NB4 (cell line): ENCODE results near the gene AHRR.

Experiments
- DNase-seq: peaks from one replicate; pipeline ENCODE4 v3.0.0; 2010; ENCODE audit warnings: low read depth
- H3K4me3 ChIP-seq: one replicate; pipeline ENCODE4 v1.5.1; 2011; ENCODE audit warnings: mild to moderate bottlenecking, low read depth, low read length, moderate library complexity
- MYC ChIP-seq: IDR thresholded peaks from 2 replicates; pipeline ENCODE4 v1.6.1; 2011; ENCODE audit warnings: low read depth, low read length
- POLR2A ChIP-seq: IDR thresholded peaks from 2 replicates; pipeline ENCODE4 v1.6.1; 2011; ENCODE audit warnings: mild to moderate bottlenecking; ENCODE audit not compliant: insufficient read length; ENCODE audit errors: extremely low read depth
- TF ChIP-seq, protein P1 (sequence below): IDR thresholded peaks from 2 replicates; pipeline ENCODE4 v1.6.1; 2011; ENCODE audit warnings: low read depth, low read length
- TF ChIP-seq, protein P2 (sequence below): IDR thresholded peaks from one replicate; pipeline ENCODE4 v1.5.1; 2012; ENCODE audit warnings: low read depth, low read length

The AHRR gene

DNA sequence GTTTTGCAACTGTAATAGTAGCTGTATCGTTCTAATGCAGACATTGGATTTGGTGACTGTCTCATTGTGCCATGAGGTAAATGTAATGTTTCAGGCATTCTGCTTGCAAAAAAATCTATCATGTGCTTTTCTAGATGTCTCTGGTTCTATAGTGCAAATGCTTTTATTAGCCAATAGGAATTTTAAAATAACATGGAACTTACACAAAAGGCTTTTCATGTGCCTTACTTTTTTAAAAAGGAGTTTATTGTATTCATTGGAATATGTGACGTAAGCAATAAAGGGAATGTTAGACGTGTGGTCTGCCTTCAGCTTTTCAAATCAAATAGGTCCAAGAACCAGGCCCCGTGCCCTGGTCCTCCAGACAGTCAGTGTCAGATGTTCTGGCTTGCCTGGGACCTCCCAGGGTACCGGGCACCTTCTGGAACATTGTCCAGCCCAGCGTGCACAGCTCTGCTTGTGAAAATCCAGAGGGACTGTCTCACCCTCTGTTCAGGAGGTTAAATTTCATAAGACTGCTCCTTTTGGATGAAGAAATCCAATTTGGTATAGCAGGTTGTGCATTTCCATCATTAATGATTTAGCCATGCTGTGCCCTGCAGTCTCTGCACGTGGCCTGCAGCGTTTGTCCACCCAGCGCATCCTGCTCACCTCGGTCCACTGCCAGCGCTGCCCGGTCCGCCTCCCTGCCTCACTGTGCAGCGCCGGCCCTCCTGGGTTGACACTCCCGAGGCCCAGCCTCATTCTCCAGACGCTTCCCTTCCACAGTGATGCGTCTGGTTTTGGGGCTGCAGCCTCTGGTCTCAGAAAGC lies 6.6 kb upstream of the AHRR start:
- TF ChIP-seq POLR2A (no peak), MYC (no peak)
- TF ChIP-seq, protein P1, sequence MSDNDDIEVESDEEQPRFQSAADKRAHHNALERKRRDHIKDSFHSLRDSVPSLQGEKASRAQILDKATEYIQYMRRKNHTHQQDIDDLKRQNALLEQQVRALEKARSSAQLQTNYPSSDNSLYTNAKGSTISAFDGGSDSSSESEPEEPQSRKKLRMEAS = no peak
- TF ChIP-seq, protein P2, sequence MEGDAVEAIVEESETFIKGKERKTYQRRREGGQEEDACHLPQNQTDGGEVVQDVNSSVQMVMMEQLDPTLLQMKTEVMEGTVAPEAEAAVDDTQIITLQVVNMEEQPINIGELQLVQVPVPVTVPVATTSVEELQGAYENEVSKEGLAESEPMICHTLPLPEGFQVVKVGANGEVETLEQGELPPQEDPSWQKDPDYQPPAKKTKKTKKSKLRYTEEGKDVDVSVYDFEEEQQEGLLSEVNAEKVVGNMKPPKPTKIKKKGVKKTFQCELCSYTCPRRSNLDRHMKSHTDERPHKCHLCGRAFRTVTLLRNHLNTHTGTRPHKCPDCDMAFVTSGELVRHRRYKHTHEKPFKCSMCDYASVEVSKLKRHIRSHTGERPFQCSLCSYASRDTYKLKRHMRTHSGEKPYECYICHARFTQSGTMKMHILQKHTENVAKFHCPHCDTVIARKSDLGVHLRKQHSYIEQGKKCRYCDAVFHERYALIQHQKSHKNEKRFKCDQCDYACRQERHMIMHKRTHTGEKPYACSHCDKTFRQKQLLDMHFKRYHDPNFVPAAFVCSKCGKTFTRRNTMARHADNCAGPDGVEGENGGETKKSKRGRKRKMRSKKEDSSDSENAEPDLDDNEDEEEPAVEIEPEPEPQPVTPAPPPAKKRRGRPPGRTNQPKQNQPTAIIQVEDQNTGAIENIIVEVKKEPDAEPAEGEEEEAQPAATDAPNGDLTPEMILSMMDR = no peak
- no peak for DNase-seq

DNA sequence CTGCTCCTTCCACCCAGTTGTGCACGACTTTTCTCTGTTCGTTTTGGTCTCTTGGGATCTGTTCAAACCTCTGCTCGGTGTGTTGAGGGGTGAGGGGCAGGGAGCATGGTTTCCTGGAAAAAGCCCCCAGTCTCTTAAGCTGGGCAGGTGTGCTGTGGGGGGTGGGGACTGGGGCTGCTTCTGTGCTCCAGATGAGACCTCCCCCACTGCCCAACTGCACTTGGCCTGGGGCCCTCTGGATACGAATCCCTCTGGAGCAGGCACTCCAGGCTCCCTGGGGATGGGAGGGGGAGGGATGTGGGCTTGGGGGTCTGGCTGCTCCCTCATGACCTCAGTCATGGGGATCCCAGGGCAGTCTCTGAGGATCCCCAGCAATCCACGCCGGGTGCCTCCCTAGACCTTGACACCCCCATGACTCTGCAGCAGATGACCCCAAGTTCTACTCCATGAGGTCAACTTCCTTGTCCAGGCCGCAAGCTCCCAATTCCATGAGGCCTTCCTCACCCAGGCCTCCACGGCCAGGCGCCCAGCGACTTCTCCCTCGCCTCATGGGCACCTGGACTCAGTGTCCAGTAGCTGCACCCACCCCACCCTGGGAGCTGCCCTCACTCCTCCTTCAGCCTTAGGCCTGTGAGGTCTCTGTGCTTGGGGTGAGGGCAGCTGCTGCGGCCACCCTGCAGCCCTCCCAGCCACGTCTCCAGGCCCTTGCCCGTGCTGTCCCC lies 5.9 kb upstream of the AHRR start:
- TF ChIP-seq POLR2A (no peak), MYC (no peak)
- TF ChIP-seq, protein P2 = no peak
- TF ChIP-seq, protein P1 = no peak
- peak; percentile 35 for DNase-seq
- no peak overlapping the region for H3K4me3 ChIP-seq

More for the DNA sequence above, 6.6 kb upstream of the AHRR start:
- no peak overlapping the region for H3K4me3 ChIP-seq

DNA sequence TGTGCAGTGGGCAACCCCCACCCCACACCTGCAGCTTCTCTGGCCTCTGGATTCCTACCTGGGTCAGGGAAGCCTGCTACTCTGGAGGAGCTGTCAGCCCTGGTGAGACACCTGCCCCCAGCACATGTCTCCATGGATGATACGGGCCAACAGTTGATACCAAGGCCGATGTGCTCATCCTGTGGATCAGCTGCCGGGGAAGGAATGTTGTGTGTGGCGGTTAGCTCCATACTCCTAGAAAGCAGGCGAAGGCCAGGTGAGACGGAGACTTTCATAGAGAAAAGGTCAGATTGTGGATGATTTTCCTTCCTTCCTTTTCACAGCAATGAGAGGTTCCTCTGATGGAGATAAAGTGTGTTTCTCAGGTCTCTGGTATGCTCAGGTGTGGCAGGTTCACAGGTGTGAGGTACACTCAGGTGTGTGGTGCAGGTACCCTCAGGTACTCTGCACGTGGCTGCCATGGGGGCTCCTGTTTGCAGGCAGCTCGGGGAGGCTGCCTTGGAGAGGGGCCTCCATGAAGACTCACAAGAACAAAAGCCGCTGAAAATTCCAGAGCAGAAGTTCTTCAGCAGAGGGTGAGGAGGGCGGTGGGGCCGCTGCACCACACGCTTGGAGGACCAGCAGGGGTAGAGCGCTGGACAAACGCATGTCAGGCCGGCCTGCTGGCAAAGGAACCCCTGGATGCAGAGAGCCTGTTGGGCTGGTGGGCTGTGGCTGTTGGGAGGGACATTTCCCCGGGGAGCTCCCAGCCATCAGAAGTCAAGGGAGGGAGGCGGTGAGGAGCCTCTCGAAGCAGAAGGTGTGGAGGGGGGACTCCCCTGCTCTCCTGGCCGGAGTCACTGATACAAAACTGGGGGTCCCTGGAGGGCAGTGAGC lies 5.1 kb upstream of the AHRR start:
- no peak for DNase-seq
- TF ChIP-seq, protein P2 = no peak
- TF ChIP-seq, protein P1 = no peak
- no peak for TF ChIP-seq POLR2A
- TF ChIP-seq MYC = no peak
- no peak overlapping the region for H3K4me3 ChIP-seq

DNA sequence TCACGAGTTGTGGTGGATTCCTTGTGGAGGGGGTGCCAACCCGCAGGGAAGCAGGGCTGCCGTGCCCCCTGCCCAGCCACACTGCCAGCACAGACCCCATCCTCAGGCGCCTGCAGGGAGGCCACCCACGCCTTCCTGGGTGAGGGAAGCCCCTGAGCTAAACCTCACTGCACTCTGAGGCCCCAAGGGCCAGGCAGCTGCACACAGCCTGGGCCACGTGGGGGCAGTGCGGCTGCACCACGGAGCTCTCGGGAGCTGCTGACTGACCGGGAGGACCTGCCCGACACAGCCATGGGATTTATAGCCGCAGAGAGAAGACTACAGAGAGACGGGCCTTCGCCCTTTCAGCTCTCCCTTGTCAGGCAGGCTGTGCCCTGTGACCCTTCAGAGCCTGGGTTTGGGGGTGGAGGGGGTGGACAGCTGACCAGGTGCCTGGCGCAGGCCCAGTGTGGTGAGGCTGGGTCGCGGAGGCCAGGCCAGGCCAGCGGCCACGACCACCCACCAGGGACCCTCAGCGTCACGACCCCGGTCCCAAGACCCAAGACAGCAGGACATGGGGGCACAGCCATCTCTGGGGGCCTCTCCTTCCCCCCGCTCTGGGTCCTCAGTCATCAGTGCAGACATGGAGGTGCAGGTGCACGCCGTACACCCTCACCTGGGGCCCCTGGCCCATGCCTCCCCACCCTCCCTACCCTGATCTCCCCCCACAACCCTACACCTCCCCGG lies 4.3 kb upstream of the AHRR start:
- peak; percentile 95 for DNase-seq
- no peak overlapping the region for H3K4me3 ChIP-seq
- TF ChIP-seq, protein P2 = peak; percentile 95
- TF ChIP-seq POLR2A = peak; percentile 32
- peak; percentile 91 for TF ChIP-seq MYC
- TF ChIP-seq, protein P1 = peak; percentile 99
